ENCODE data around the gene IKZF1.

The IKZF1 gene

DNA sequence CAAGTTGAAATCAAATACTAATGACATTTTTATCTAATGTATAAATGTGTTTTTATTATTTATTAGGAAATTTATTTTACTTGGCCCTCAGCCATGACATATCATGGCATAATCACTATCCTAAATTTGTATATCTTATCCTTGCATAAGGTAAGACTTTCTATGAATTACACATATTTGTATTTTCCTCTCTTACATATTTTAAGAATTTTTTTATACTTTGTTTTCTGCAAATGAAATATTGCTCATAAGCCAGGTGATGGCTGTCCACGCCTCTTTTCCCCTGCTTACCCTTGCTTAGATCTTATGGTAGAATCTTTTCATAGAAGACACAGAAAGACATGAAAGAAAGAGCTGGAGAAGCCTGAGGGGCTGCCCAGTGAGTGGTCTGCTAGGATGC is 48.2 kb downstream of the IKZF1 start:
- DNase-seq (ENCODE audit: extremely low read depth in 1 of 2, low read depth in 1 of 2), result no peak

GRCh38 chr7:50353201-50353600 is 48.7 kb downstream of the IKZF1 start:
- DNase-seq (ENCODE audit: extremely low read depth in 1 of 2, low read depth in 1 of 2), result no peak

- no peak for DNase-seq (ENCODE audit: extremely low read depth in 1 of 2, low read depth in 1 of 2)
These were observed 49.5 kb downstream of the IKZF1 start for GRCh38 chr7:50353894-50354595.

DNA sequence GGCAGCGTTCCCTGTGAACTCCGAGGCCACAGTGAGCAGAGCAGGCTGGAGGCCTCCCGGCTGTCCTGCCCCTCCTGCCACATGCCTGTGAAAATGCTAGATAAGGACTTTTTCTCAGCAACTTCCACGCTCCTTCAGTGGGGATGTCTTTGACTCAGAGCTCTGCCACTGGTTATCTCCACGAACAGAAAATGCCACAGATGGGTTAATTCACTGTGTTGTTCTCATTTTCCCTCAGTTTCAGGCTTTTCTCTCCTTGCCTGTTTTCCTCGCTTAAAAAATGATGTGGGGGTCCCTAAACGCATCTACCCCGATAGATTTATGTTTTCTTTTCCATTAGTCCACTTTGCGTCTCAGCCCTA is 51.3 kb downstream of the IKZF1 start:
- DNase-seq (ENCODE audit: extremely low read depth in 1 of 2, low read depth in 1 of 2), result no peak

GRCh38 chr7:50356212-50356944 is 51.9 kb downstream of the IKZF1 start:
- no peak for DNase-seq (ENCODE audit: extremely low read depth in 1 of 2, low read depth in 1 of 2)

DNA sequence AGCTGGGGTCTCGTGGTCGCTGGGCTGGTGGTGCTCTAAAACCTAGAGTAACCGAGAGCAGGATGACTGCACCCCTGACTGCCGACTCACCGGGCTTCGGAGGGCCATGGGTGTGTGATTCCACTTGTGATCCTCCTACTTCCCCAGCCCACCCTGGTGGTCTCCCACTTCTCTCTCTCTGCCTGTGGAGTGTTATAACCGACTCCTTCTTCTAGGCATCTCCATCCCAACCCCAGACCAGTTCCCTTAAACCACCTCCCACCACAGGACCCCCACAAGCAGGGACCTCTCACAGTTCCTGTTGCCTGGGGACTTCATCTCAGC is 52.4 kb downstream of the IKZF1 start:
- no peak for DNase-seq (ENCODE audit: extremely low read depth in 1 of 2, low read depth in 1 of 2)

DNA sequence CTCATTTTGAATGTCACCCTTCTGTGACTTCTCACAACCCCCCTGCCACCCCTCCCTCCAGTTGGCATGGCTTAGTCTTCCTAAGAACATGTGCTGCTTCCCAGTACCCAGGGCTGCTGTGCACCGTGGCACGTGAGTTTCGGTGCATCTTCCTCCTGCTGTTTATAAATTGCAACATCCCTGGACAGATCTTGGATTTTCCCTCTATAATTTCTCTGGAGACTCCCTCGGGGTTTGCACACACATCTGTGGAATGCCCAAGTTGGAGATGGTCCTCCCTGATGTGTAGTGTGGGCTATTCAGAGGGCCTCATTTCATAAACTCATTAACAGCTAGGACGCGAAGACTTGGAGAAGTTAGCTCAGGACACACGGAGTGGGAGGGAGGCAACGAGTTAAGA is 52.9 kb downstream of the IKZF1 start:
- no peak for DNase-seq (ENCODE audit: extremely low read depth in 1 of 2, low read depth in 1 of 2)

- no peak for DNase-seq (ENCODE audit: extremely low read depth in 1 of 2, low read depth in 1 of 2)
These were observed 53.7 kb downstream of the IKZF1 start for GRCh38 chr7:50358041-50358705.

DNA sequence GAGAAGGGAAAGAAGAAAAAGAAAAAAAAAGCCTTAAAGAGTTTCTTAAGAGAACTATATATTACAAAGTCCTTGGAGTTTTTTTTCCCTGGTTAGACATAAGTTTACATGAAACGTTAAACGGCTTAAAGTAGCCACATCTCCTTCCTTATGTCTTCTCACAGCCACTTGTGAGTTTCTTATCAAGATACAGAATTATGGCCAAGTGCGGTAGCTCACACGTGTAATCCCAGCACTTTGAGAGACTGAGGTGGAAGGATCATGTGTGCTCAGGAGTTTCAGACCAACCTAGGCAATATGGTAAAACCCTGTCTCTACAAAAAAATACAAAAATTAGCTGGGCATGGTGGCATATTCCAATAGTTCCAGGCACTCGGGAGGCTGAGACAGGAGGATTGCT is 54.3 kb downstream of the IKZF1 start:
- no peak for DNase-seq (ENCODE audit: extremely low read depth in 1 of 2, low read depth in 1 of 2)

DNA sequence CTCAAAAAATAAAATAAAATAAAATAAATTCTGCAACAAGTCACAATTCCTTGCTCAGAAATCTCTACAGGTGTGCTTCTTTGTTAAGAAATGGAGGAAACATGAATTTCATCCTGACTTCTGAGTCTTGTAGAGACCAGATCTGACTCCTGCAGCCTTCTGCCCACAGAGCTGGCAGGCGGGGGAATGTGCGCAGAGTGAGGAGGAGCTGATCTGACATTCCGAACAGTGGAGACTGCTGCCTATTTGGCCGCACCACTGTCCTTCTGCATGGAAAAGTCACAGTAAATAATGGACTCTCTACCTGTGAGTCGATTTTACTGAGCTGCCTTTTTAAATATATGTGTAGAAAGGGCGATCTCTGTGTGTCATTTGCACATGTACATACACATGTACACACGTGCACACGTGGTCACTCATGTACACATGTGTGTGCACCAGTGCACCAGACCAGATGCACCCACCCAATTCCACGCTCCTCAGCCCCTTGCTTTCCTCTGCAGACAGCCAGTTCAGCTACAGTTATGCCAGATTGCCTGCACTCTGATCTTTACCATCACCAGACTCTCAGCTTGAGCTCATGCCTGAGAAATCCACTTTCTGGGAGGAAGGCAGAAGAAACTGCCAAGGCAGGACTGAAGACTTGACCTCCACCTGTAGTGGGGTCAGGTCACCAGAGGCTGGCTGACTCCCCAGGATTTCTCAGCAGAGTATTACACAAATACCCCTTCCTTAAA is 54.9 kb downstream of the IKZF1 start:
- DNase-seq (ENCODE audit: extremely low read depth in 1 of 2, low read depth in 1 of 2), result no peak

DNA sequence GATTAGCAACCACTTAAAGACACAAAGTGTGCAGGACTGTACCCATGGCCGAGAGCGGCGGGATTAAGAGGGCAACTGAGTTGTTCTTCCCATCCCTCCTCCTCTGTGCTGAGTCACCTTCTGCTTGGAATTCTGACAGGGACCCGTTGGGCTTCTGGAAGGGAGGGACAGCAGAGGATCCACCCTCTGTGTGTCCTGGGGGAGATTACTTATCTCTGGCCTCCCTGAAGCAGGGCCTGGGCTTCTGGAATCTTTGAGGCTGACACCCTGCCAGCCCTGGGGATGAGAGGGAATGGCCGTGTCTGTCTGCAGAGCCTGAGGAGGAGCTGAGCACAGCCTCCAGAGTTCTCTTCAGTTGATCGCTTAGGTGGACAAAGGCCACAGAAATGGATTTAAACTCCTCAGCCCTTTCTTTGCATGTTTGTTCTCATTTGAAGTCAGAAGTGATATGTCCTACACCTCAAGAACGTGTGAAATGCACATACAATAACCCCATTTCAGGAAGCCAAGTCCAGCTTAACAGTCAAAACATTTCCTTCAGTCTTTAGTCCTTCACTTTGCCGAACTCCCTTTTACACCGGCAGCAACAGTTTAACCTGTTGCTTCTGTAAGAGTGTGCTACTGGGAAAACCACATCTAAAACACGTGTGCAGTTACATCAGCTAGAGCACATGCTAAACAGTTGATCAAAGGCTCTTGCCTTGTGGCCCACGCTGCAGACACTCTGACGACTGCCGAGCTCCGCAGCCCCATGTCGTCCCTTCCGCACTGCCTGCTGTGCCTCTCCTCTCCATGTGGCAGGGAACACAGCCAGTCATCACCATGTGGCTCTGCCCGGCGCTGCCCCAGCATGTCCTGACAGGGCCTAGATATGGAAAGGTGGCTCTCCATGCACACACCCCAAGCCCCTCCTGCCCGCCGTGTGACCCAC is 55.7 kb downstream of the IKZF1 start:
- DNase-seq (ENCODE audit: extremely low read depth in 1 of 2, low read depth in 1 of 2), result peak in 1 of 2 donors; percentile 83

DNA sequence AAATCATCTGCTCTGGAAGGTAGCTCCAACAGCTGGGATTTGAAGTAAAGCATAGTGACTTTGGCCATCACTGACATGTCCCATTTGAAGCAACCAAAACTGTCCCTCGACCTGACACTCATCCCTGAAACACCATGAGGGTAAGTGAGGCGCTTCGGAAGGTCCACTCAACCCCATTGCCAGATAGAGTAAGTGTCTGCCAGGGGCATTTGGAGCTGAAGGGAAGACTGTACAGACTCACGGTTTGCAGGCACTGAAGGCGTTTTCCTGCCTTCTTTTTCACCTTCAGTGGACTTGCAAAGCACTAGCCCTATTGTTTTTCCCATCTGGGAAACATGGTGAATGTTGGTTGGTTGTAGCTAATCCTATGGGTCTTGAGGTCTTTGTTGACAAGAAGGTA is 57.6 kb downstream of the IKZF1 start:
- DNase-seq (ENCODE audit: extremely low read depth in 1 of 2, low read depth in 1 of 2), result no peak

GRCh38 chr7:50362712-50363282 is 58.3 kb downstream of the IKZF1 start:
- DNase-seq (ENCODE audit: extremely low read depth in 1 of 2, low read depth in 1 of 2), result peak in 1 of 2 donors; percentile 43

GRCh38 chr7:50363327-50364060 is 59.0 kb downstream of the IKZF1 start:
- DNase-seq (ENCODE audit: extremely low read depth in 1 of 2, low read depth in 1 of 2), result no peak

GRCh38 chr7:50364645-50365044 is 60.1 kb downstream of the IKZF1 start:
- DNase-seq (ENCODE audit: extremely low read depth in 1 of 2, low read depth in 1 of 2), result no peak

DNA sequence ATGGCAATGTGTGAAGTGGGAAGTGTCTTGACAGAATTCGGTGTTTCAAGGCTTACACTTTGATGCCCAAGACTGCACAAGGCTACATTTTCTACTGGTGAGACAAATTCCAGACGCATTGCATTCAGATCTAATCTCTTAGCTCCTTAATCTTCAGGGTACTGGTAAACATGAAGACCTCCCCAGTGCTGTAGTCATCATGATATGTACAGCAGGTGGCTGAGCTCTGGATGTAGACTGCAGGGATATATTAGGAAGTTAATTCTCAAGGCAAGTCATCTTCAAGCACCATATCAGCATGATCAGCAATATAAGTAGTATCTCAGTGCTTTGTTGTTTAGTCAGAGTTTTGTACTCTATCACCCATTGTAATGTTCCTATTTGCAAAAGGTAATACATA is 61.8 kb downstream of the IKZF1 start:
- DNase-seq (ENCODE audit: extremely low read depth in 1 of 2, low read depth in 1 of 2), result no peak

- no peak for DNase-seq (ENCODE audit: extremely low read depth in 1 of 2, low read depth in 1 of 2)
These were observed 62.6 kb downstream of the IKZF1 start for GRCh38 chr7:50367100-50367499.

- DNase-seq (ENCODE audit: extremely low read depth in 1 of 2, low read depth in 1 of 2), result no peak
These were observed 63.1 kb downstream of the IKZF1 start for GRCh38 chr7:50367570-50367969.

GRCh38 chr7:50368366-50368765 is 63.9 kb downstream of the IKZF1 start:
- peak in 1 of 2 donors; percentile 47 for DNase-seq (ENCODE audit: extremely low read depth in 1 of 2, low read depth in 1 of 2)

Data from stimulated activated CD8-positive, alpha-beta memory T cell treated with anti-CD3 and anti-CD28 coated beads, Interleukin-7, amount 100 ng/mL, for 48 hours (primary cell).